Measurements from ENCODE around the gene DPF1. TPM values are rescaled to one million over a fixed set of nuclear protein-coding genes. Genes with fewer than 3 reads are reported as not detected.

The DPF1 gene
- total RNA-seq, 5 donors from 2014 or later (not counting 1 experiment from before 2014, with no cell fraction given) = not detected

DNA sequence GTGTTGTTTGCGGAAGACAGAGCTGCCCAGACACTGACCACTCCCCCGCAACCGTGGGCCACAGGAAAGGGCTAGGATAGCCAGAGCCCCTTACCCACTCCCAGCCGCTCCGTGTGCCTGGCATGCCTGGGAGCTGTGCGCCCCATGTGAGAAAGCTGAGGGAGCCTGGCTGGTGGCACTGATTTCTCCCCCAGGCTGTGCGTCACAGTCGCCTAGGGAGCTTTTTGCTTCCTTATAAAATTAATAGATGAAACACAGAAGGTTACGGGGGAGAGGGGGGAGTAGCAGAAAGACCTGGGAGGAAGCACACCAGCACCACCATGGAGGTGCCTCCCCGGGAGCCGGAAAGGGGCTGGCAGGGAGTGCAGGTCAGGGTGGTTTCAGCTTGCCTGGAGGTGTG lies 24.7 kb downstream of the DPF1 start:
- DNase-seq (no peak), ATAC-seq (replicated peaks in 1 of 4) (no peak)
- H3K36me3 Mint-ChIP-seq = peaks cover 54% of the 10 kb centered on the region
- peaks cover 0 to 4% (median 0%) of the 10 kb centered on the region in 3 donors for H3K4me1 Mint-ChIP-seq
- no peak overlapping the region for H3K4me3 Mint-ChIP-seq
- peaks cover 0 to 6% (median 0%) of the 10 kb centered on the region in 3 donors for H3K9me3 Mint-ChIP-seq
- H3K27me3 Mint-ChIP-seq = no peaks in the 10 kb centered on the region
- Histone ChIP-seq H3K4me1 (ENCODE audit: control insufficient read depth in 1 of 2, extremely low read depth in 1 of 2, insufficient read depth in 2 of 2, low read length in 2 of 2) (no peaks in the 10 kb centered on the region), H3K4me3 (ENCODE audit: control insufficient read depth in 1 of 2, extremely low read depth in 1 of 2, low read length in 1 of 2) (no peak overlapping the region), H3K9me3 (no peaks in the 10 kb centered on the region), H3K27me3 (replicated peaks in 1 of 2; ENCODE audit: control insufficient read depth in 2 of 2, extremely low read depth in 1 of 2, insufficient read depth in 2 of 2, low read length in 1 of 2) (no peaks in the 10 kb centered on the region), H3K27ac (ENCODE audit: low read length) (no peak overlapping the region), H3K36me3 (ENCODE audit: control insufficient read depth in 2 of 2, extremely low read depth in 1 of 2, insufficient read depth in 1 of 2, low read length in 1 of 2) (peaks cover 0 to 5% of the 10 kb centered on the region in 2 donors)
- WGBS (ENCODE audit: insufficient coverage) = 85% methylated on average over 5 of the region's 11 CpGs
- POLR2A ChIA-PET = no interaction called here
- no peak overlapping the region for H3K27ac Mint-ChIP-seq
- CTCF ChIA-PET = no interaction called here

DNA sequence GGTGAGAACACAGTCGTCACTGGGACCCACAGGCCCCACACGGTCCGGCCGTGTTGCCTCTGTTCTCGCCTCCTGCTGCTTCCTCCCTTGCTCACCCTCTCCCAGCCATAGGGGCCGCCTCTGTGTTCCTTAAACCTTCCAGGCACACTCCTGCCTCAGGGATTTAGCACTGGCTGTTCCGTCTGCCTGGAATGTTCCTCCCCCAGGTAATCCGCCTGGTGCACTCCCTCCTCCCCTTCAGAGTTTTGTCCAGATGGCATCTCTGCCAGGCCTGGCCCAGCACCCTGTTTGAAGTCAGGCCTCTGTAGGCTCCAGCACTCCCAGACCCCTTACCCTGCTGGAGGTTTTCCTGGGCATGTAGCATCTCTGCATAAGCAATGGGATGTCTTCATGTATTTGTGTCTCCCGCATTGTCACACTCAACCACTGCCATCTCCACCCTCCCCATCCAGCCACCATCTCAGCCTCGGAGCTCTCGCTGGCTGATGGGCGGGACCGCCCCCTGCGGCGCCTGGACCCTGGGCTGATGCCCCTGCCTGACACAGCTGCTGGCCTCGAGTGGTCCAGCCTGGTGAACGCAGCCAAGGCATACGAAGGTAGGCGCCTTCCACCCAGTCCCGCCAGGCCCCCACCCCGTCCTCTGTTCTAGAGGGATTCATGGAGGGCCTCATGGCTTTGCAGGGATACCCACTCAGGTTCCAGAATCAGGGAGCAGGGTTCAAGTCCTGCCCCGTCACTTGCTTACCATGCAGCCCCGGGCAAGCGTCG lies 25.9 kb downstream of the DPF1 start:
- ChIA-PET CTCF (no interaction called here), POLR2A (no interaction called here)
- Mint-ChIP-seq H3K9me3 (peaks cover 0 to 6% (median 0%) of the 10 kb centered on the region in 3 donors), H3K27me3 (no peaks in the 10 kb centered on the region), H3K4me3 (no peak overlapping the region), H3K4me1 (peaks cover 0 to 4% (median 0%) of the 10 kb centered on the region in 3 donors), H3K36me3 (peaks cover 54% of the 10 kb centered on the region), H3K27ac (no peak overlapping the region)
- Histone ChIP-seq H3K9me3 (no peaks in the 10 kb centered on the region), H3K27ac (ENCODE audit: low read length) (no peak overlapping the region), H3K27me3 (replicated peaks in 1 of 2; ENCODE audit: control insufficient read depth in 2 of 2, extremely low read depth in 1 of 2, insufficient read depth in 2 of 2, low read length in 1 of 2) (no peaks in the 10 kb centered on the region), H3K36me3 (ENCODE audit: control insufficient read depth in 2 of 2, extremely low read depth in 1 of 2, insufficient read depth in 1 of 2, low read length in 1 of 2) (peaks cover 0 to 7% of the 10 kb centered on the region in 2 donors), H3K4me3 (ENCODE audit: control insufficient read depth in 1 of 2, extremely low read depth in 1 of 2, low read length in 1 of 2) (no peak overlapping the region), H3K4me1 (ENCODE audit: control insufficient read depth in 1 of 2, extremely low read depth in 1 of 2, insufficient read depth in 2 of 2, low read length in 2 of 2) (no peaks in the 10 kb centered on the region)
- no peak for ATAC-seq (replicated peaks in 1 of 4)
- WGBS (ENCODE audit: insufficient coverage) = 97% methylated on average over 24 of the region's 25 CpGs
- DNase-seq = no peak

DNA sequence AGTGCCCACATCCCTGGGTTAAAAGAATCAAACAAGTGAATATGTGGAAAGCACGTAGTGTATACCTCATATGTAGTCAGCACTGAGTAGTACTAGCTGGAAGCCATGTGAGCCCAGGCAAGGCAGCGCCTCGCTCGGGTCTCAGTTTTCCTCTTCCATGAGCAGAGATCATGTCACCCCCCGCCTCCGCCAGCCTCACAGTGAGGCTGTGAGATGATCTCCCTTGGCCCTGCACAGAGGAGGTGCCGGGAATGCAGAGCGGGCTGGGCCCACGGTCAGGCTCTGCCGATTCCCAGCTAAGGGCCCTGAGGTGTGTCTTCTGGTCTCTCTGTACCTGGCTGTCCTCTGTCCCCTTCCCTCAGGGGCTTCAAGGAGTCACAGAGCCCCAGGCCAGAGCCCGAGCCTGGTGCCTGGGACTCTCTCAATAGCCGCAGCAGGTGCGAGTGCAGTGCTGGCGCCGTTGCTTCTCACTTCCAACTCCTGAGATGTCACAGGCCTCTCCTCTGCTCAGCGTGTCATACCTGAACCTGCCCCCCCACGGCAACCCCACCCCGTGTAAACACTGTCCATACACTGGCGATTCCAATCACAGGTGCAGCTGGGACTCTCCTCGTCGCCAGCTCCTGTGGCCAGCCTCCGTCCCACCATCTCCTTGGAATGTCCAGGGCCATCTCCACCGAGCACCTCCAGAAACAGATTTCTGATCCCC lies 26.9 kb downstream of the DPF1 start:
- no peaks in the 10 kb centered on the region for H3K9me3 ChIP-seq
- 95% methylated on average over 22 of the region's 23 CpGs for WGBS (ENCODE audit: insufficient coverage)
- no peaks in the 10 kb centered on the region for H3K4me1 ChIP-seq (ENCODE audit: control insufficient read depth in 1 of 2, extremely low read depth in 1 of 2, insufficient read depth in 2 of 2, low read length in 2 of 2)
- peaks cover 0 to 2% of the 10 kb centered on the region in 2 donors for H3K36me3 ChIP-seq (ENCODE audit: control insufficient read depth in 2 of 2, extremely low read depth in 1 of 2, insufficient read depth in 1 of 2, low read length in 1 of 2)
- no peak for DNase-seq
- CTCF ChIA-PET = no interaction called here
- H3K27ac Mint-ChIP-seq = no peak overlapping the region
- no peak overlapping the region for H3K4me3 ChIP-seq (ENCODE audit: control insufficient read depth in 1 of 2, extremely low read depth in 1 of 2, low read length in 1 of 2)
- no peak overlapping the region for H3K27ac ChIP-seq (ENCODE audit: low read length)
- H3K36me3 Mint-ChIP-seq = peaks cover 51% of the 10 kb centered on the region
- peaks cover 0 to 6% (median 0%) of the 10 kb centered on the region in 3 donors for H3K9me3 Mint-ChIP-seq
- no peaks in the 10 kb centered on the region for H3K27me3 ChIP-seq (replicated peaks in 1 of 2; ENCODE audit: control insufficient read depth in 2 of 2, extremely low read depth in 1 of 2, insufficient read depth in 2 of 2, low read length in 1 of 2)
- peaks cover 0 to 4% (median 0%) of the 10 kb centered on the region in 3 donors for H3K4me1 Mint-ChIP-seq
- POLR2A ChIA-PET = no interaction called here
- no peaks in the 10 kb centered on the region for H3K27me3 Mint-ChIP-seq
- ATAC-seq (replicated peaks in 1 of 4) = peak in 1 of 4 experiments; percentile 12
- no peak overlapping the region for H3K4me3 Mint-ChIP-seq

DNA sequence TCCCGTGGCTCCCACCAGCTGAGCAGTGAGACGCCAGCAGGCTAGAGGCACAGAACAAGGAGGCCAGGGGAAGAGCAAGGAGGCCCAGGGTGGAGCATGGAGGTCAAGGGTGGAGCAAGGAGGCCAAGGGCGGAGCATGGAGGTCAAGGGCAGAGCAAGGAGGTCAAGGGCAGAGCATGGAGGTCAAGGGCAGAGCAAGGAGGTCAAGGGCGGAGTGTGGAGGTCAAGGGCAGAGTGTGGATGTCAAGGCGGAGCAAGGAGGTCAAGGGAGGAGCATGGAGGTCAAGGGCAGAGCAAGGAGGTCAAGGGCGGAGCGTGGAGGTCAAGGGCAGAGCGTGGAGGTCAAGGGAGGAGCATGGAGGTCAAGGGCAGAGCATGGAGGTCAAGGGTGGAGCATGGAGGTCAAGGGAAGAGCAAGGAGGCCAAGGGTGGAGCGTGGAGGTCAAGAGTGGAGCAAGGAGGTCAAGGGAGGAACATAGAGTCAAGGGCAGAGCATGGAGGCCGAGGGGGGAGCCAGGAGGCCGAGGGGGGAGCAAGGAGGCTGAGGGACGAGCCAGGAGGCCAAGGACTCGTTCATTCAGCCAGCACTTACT lies 27.7 kb downstream of the DPF1 start:
- no peak for ATAC-seq (replicated peaks in 1 of 4)
- peaks cover 48% of the 10 kb centered on the region for H3K36me3 Mint-ChIP-seq
- ChIA-PET POLR2A (no interaction called here), CTCF (no interaction called here)
- peaks cover 0 to 4% (median 0%) of the 10 kb centered on the region in 3 donors for H3K4me1 Mint-ChIP-seq
- H3K27me3 Mint-ChIP-seq = no peaks in the 10 kb centered on the region
- 92% methylated on average over 8 of the region's 13 CpGs for WGBS (ENCODE audit: insufficient coverage)
- peaks cover 0 to 6% (median 0%) of the 10 kb centered on the region in 3 donors for H3K9me3 Mint-ChIP-seq
- Histone ChIP-seq H3K27ac (ENCODE audit: low read length) (no peak overlapping the region), H3K4me1 (ENCODE audit: control insufficient read depth in 1 of 2, extremely low read depth in 1 of 2, insufficient read depth in 2 of 2, low read length in 2 of 2) (no peaks in the 10 kb centered on the region), H3K4me3 (ENCODE audit: control insufficient read depth in 1 of 2, extremely low read depth in 1 of 2, low read length in 1 of 2) (no peak overlapping the region), H3K27me3 (replicated peaks in 1 of 2; ENCODE audit: control insufficient read depth in 2 of 2, extremely low read depth in 1 of 2, insufficient read depth in 2 of 2, low read length in 1 of 2) (no peaks in the 10 kb centered on the region), H3K36me3 (ENCODE audit: control insufficient read depth in 2 of 2, extremely low read depth in 1 of 2, insufficient read depth in 1 of 2, low read length in 1 of 2) (peaks cover 0 to 2% of the 10 kb centered on the region in 2 donors), H3K9me3 (no peaks in the 10 kb centered on the region)
- H3K4me3 Mint-ChIP-seq = no peak overlapping the region
- DNase-seq = no peak
- H3K27ac Mint-ChIP-seq = no peak overlapping the region

DNA sequence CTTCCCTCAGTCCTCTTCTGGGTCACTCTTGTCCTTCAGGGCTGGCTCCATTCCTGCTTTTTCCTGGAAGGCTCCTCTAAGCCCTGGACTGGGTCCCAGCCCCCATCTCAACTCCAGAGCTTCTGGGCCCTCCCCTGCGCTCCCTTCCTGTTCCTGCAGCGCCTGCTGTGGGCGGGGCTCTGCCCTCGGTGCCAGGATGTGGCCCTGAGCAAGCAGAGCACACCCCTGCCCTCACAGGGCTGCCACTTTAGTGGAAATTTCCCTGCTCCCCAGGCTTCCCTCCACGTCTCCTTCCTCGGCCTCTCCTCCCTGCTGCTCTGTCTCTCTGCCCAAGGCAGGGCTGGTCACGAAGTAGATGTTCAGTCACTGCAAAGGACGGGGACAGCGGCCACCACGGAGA lies 28.8 kb downstream of the DPF1 start:
- 89% methylated on average over 8 of the region's 10 CpGs for WGBS (ENCODE audit: insufficient coverage)
- ATAC-seq (replicated peaks in 1 of 4) (no peak), DNase-seq (no peak)
- H3K4me3 Mint-ChIP-seq = no peak overlapping the region
- peaks cover 0 to 2% of the 10 kb centered on the region in 2 donors for H3K36me3 ChIP-seq (ENCODE audit: control insufficient read depth in 2 of 2, extremely low read depth in 1 of 2, insufficient read depth in 1 of 2, low read length in 1 of 2)
- H3K4me1 Mint-ChIP-seq = peaks cover 0 to 4% (median 0%) of the 10 kb centered on the region in 3 donors
- no peak overlapping the region for H3K4me3 ChIP-seq (ENCODE audit: control insufficient read depth in 1 of 2, extremely low read depth in 1 of 2, low read length in 1 of 2)
- POLR2A ChIA-PET = interaction anchor here in 1 of 2 donors (0.6 kb wide), 1 partner anchor 290 kb away, joined by 5 read pairs; no protein-coding TSS in a partner anchor
- peaks cover 49% of the 10 kb centered on the region for H3K36me3 Mint-ChIP-seq
- H3K27ac Mint-ChIP-seq = no peak overlapping the region
- no peaks in the 10 kb centered on the region for H3K27me3 Mint-ChIP-seq
- peaks cover 0 to 6% (median 0%) of the 10 kb centered on the region in 3 donors for H3K9me3 Mint-ChIP-seq
- no peaks in the 10 kb centered on the region for H3K4me1 ChIP-seq (ENCODE audit: control insufficient read depth in 1 of 2, extremely low read depth in 1 of 2, insufficient read depth in 2 of 2, low read length in 2 of 2)
- no peaks in the 10 kb centered on the region for H3K27me3 ChIP-seq (replicated peaks in 1 of 2; ENCODE audit: control insufficient read depth in 2 of 2, extremely low read depth in 1 of 2, insufficient read depth in 2 of 2, low read length in 1 of 2)
- no peaks in the 10 kb centered on the region for H3K9me3 ChIP-seq
- H3K27ac ChIP-seq (ENCODE audit: low read length) = no peak overlapping the region
- CTCF ChIA-PET = no interaction called here

DNA sequence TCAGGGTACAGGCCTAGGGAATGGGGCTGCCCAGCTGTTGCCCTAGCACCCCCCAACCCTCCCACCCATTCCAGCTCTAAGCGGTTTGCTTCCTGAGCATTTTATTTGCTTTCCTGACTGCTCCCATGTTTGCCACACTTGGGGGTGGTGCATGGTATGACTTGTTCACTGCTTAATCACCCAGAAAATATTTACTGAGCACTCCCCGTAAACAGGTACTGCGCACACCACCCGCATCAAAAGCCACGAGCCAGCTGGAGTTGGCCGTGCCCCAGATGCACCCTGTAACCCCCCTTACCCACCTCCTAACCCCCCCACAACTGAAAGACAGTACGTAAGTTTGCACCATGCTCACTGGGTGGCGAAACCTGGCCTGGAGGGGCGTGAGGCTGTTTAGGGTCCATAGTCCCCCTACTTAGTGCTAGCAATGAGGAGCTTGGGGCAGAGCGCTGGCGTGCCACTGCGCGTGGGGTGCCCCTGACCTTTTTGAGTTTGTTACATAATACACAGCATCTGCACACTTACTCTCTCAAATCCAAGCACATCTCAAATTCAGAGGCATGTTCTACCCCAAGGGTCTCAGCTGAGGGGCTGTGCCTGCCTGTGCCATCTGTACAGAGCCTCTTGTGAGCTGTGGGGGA lies 29.8 kb downstream of the DPF1 start:
- Mint-ChIP-seq H3K9me3 (peaks cover 0 to 6% (median 0%) of the 10 kb centered on the region in 3 donors), H3K36me3 (peaks cover 51% of the 10 kb centered on the region), H3K27ac (no peak overlapping the region), H3K4me3 (no peak overlapping the region), H3K27me3 (no peaks in the 10 kb centered on the region), H3K4me1 (peaks cover 0 to 4% (median 0%) of the 10 kb centered on the region in 3 donors)
- Histone ChIP-seq H3K27ac (ENCODE audit: low read length) (no peak overlapping the region), H3K9me3 (no peaks in the 10 kb centered on the region), H3K27me3 (replicated peaks in 1 of 2; ENCODE audit: control insufficient read depth in 2 of 2, extremely low read depth in 1 of 2, insufficient read depth in 2 of 2, low read length in 1 of 2) (no peaks in the 10 kb centered on the region), H3K4me3 (ENCODE audit: control insufficient read depth in 1 of 2, extremely low read depth in 1 of 2, low read length in 1 of 2) (no peak overlapping the region), H3K36me3 (ENCODE audit: control insufficient read depth in 2 of 2, extremely low read depth in 1 of 2, insufficient read depth in 1 of 2, low read length in 1 of 2) (peaks cover 0 to 2% of the 10 kb centered on the region in 2 donors), H3K4me1 (ENCODE audit: control insufficient read depth in 1 of 2, extremely low read depth in 1 of 2, insufficient read depth in 2 of 2, low read length in 2 of 2) (no peaks in the 10 kb centered on the region)
- ATAC-seq (replicated peaks in 1 of 4) (no peak), DNase-seq (no peak)
- WGBS (ENCODE audit: insufficient coverage) = 76% methylated on average over 12 of the region's 13 CpGs
- ChIA-PET CTCF (no interaction called here), POLR2A (no interaction called here)

Measured in T-cell (primary cell).